B cell (primary cell): ENCODE measurements around the gene PHACTR1.

Experiments used
- EZH2 ChIP-seq: IDR thresholded peaks from 2 replicates; pipeline ENCODE4 v1.6.1; 2012; ENCODE audit warnings: borderline replicate concordance, low read depth, mild to moderate bottlenecking, moderate library complexity, low read length; ENCODE audit not compliant: insufficient read depth, poor library complexity, severe bottlenecking
- TF ChIP-seq, protein P1 (sequence below): fragments of 200-600 bp; IDR thresholded peaks from one replicate; pipeline ENCODE4 v1.8.0; 2022; ENCODE audit warnings: antibody characterized with exemption, mild to moderate bottlenecking

DNA sequence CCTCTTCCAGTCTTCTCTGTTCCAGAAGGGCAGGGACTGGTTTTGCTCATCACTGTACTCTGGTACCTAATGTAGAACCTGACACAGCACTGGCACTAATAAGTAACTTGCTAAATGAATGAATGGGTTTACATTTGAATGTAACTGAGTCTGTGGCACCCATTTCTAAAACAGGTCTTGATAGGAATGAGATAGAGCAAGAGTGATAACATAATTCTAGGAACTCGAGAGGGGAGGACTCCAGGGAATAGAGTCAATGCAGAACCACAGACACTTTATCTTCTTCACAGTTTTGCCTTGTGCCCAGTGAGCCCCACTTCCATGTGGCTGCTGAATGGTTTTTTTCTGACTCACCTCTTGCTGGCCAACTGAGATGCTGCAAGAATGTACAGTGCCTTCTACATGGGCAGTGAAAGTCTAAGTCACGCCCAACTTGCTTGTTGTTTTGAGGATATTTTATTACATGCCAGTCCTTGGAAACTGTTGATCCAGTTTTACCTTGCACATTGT, 550.6 kb downstream of the PHACTR1 start:
- TF ChIP-seq EZH2, result no peak
- TF ChIP-seq, protein P1, sequence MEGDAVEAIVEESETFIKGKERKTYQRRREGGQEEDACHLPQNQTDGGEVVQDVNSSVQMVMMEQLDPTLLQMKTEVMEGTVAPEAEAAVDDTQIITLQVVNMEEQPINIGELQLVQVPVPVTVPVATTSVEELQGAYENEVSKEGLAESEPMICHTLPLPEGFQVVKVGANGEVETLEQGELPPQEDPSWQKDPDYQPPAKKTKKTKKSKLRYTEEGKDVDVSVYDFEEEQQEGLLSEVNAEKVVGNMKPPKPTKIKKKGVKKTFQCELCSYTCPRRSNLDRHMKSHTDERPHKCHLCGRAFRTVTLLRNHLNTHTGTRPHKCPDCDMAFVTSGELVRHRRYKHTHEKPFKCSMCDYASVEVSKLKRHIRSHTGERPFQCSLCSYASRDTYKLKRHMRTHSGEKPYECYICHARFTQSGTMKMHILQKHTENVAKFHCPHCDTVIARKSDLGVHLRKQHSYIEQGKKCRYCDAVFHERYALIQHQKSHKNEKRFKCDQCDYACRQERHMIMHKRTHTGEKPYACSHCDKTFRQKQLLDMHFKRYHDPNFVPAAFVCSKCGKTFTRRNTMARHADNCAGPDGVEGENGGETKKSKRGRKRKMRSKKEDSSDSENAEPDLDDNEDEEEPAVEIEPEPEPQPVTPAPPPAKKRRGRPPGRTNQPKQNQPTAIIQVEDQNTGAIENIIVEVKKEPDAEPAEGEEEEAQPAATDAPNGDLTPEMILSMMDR, result no peak
